HG02973 (cell line): Measurements from ENCODE around the gene LARGE2.

ENCODE experiments used
- ATAC-seq: cut with Tn5 transposase; IDR thresholded peaks from one replicate; pipeline ENCODE4 v1.9.1; 2021; ENCODE audit warnings: moderate library complexity; ENCODE audit not compliant: unreplicated experiment

Gene LARGE2

GRCh38 chr11:45913942-45914635 is 8.4 kb upstream of the LARGE2 start:
- no peak for ATAC-seq

GRCh38 chr11:45915446-45915845 is 7.0 kb upstream of the LARGE2 start:
- no peak for ATAC-seq

GRCh38 chr11:45917286-45917622 is 5.2 kb upstream of the LARGE2 start:
- peak; percentile 4 for ATAC-seq

- peak; percentile 84 for ATAC-seq
Observed at GRCh38 chr11:45917623-45918330, 4.7 kb upstream of the LARGE2 start, which contains the start of gene PEX16. Gene PEX16 (minus strand): TSS chr11:45917877. CDS start chr11:45917811, 66 bp downstream.

GRCh38 chr11:45918331-45918941 is 4.0 kb upstream of the LARGE2 start:
- peak; percentile 30 for ATAC-seq

GRCh38 chr11:45918962-45919675 is 3.3 kb upstream of the LARGE2 start:
- no peak for ATAC-seq

- ATAC-seq, result no peak
Observed at GRCh38 chr11:45919806-45920530, 2.5 kb upstream of the LARGE2 start.

GRCh38 chr11:45920531-45921477 is 1.7 kb upstream of the LARGE2 start:
- ATAC-seq, result no peak

- ATAC-seq, result no peak
Observed at GRCh38 chr11:45921561-45922424, 663 bp upstream of the LARGE2 start.

- no peak for ATAC-seq
Observed at GRCh38 chr11:45924036-45924915, 1.8 kb downstream of the LARGE2 start.

- no peak for ATAC-seq
Observed at GRCh38 chr11:45924927-45925326, 2.5 kb downstream of the LARGE2 start.

GRCh38 chr11:45925550-45925949 is 3.1 kb downstream of the LARGE2 start:
- ATAC-seq, result no peak

GRCh38 chr11:45926001-45926401 is 3.5 kb downstream of the LARGE2 start:
- ATAC-seq, result no peak

- no peak for ATAC-seq
Observed at GRCh38 chr11:45926536-45927331, 4.3 kb downstream of the LARGE2 start.

GRCh38 chr11:45927332-45927683 is 4.9 kb downstream of the LARGE2 start:
- ATAC-seq, result no peak

- ATAC-seq, result no peak
Observed at GRCh38 chr11:45927684-45928413, 5.4 kb downstream of the LARGE2 start.
